Measurements from ENCODE around the gene PHOSPHO2.

GRCh38 chr2:169702996-169703395 lies 8.7 kb downstream of the PHOSPHO2 start:
- TF ChIP-seq CTCF (IDR thresholded peaks at IDR 0.05) (no peak), POLR2A (IDR thresholded peaks at IDR 0.05) (no peak)

All from testis (tissue), 2 donors.